B cell (primary cell): ENCODE data around the gene INKA1.

Experiments
- EZH2 ChIP-seq: IDR thresholded peaks from 2 replicates; pipeline ENCODE4 v1.6.1; 2012; ENCODE audit warnings: borderline replicate concordance, low read depth, mild to moderate bottlenecking, moderate library complexity, low read length; ENCODE audit not compliant: insufficient read depth, poor library complexity, severe bottlenecking
- TF ChIP-seq, protein P1 (sequence below): fragments of 200-600 bp; IDR thresholded peaks from one replicate; pipeline ENCODE4 v1.8.0; 2022; ENCODE audit warnings: antibody characterized with exemption, mild to moderate bottlenecking

DNA sequence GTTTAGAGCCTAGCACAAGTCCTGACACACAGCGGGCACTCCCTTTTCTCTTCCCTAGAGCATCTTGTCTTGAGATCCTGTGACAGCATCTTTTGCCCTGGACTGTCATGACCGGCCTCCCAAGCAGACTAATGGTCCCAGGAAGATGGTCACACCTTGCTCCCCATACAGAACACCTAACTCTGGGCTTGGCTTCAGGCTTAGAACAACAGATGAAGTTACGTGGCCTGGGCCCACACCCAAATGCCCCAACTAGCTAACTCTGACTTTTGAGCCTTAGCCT, 15.9 kb upstream of the INKA1 start:
- TF ChIP-seq, protein P1, sequence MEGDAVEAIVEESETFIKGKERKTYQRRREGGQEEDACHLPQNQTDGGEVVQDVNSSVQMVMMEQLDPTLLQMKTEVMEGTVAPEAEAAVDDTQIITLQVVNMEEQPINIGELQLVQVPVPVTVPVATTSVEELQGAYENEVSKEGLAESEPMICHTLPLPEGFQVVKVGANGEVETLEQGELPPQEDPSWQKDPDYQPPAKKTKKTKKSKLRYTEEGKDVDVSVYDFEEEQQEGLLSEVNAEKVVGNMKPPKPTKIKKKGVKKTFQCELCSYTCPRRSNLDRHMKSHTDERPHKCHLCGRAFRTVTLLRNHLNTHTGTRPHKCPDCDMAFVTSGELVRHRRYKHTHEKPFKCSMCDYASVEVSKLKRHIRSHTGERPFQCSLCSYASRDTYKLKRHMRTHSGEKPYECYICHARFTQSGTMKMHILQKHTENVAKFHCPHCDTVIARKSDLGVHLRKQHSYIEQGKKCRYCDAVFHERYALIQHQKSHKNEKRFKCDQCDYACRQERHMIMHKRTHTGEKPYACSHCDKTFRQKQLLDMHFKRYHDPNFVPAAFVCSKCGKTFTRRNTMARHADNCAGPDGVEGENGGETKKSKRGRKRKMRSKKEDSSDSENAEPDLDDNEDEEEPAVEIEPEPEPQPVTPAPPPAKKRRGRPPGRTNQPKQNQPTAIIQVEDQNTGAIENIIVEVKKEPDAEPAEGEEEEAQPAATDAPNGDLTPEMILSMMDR = no peak
- no peak for TF ChIP-seq EZH2
